WTC11 (cell line): Measurements from ENCODE around the gene QKI. TPM values are rescaled to one million over a fixed set of nuclear protein-coding genes. Genes with fewer than 3 reads are reported as not detected.

Source experiments
- ATAC-seq: fragments of 200-7000 bp; cut with Tn5 transposase; 2 replicates; pipeline ENCODE4 v1.10.0; 2021; ENCODE audit warnings: mild to moderate bottlenecking, moderate library complexity
- CTCF ChIA-PET: fragments of 300-600 bp; sonication (Branson Sonifier 250); formaldehyde crosslinking; loops from one replicate; lab custom pipeline; 2021; ENCODE audit warnings: antibody characterized with exemption; lab: Charles Lee
- POLR2A ChIA-PET: fragments of 350-600 bp; sonication (Branson Sonifier 250); formaldehyde crosslinking; loops from one replicate; lab custom pipeline; 2021; ENCODE audit warnings: antibody characterized with exemption; lab: Charles Lee
- DNase-seq: peaks from one replicate; pipeline ENCODE4 v3.0.0; 2021; ENCODE audit warnings: low spot score
- H3K27ac Mint-ChIP-seq: 2 replicates; pipeline ENCODE4 v1.8.0; 2021; ENCODE audit warnings: mixed read lengths
- H3K27me3 Mint-ChIP-seq: 2 replicates; pipeline ENCODE4 v1.8.0; 2021; ENCODE audit warnings: low read depth, mild to moderate bottlenecking, moderate library complexity, mixed read lengths
- H3K36me3 Mint-ChIP-seq: 2 replicates; pipeline ENCODE4 v1.8.0; 2021; ENCODE audit warnings: mixed read lengths
- H3K4me1 Mint-ChIP-seq: 2 replicates; pipeline ENCODE4 v1.8.0; 2022; ENCODE audit warnings: mixed read lengths
- H3K4me3 Mint-ChIP-seq: 2 replicates; pipeline ENCODE4 v1.8.0; 2021; ENCODE audit warnings: mild to moderate bottlenecking, moderate library complexity, mixed read lengths
- H3K9me3 Mint-ChIP-seq: 2 replicates; pipeline ENCODE4 v1.8.0; 2021; ENCODE audit warnings: mixed read lengths
- ATF1 ChIP-seq: sonication (generic); formaldehyde crosslinking; IDR thresholded peaks from 2 replicates; pipeline ENCODE4 v1.8.1; 2023; ENCODE audit warnings: mild to moderate bottlenecking, moderate library complexity, missing genetic modification reagents
- E2F4 ChIP-seq: sonication (generic); formaldehyde crosslinking; IDR thresholded peaks from 2 replicates; pipeline ENCODE4 v1.8.1; 2022; ENCODE audit warnings: low read depth, mild to moderate bottlenecking, moderate library complexity, missing genetic modification reagents, borderline replicate concordance
- E2F5 ChIP-seq: sonication (generic); formaldehyde crosslinking; IDR thresholded peaks from 2 replicates; pipeline ENCODE4 v1.8.1; 2022; ENCODE audit warnings: mild to moderate bottlenecking, moderate library complexity, missing genetic modification reagents
- FOXK1 ChIP-seq: sonication (generic); formaldehyde crosslinking; IDR thresholded peaks from 2 replicates; pipeline ENCODE4 v1.8.0; 2022; ENCODE audit warnings: mild to moderate bottlenecking, moderate library complexity, missing genetic modification reagents
- FOXP1 ChIP-seq: sonication (generic); formaldehyde crosslinking; IDR thresholded peaks from 2 replicates; pipeline ENCODE4 v1.8.0; 2022; ENCODE audit warnings: missing genetic modification reagents, mild to moderate bottlenecking, moderate library complexity, borderline replicate concordance
- FOXP4 ChIP-seq: sonication (generic); formaldehyde crosslinking; IDR thresholded peaks from 2 replicates; pipeline ENCODE4 v1.8.0; 2022; ENCODE audit warnings: mild to moderate bottlenecking, missing genetic modification reagents
- GRHL2 ChIP-seq: fragments of 250-450 bp; sonication (Bioruptor Pico); IDR thresholded peaks from 2 replicates; pipeline ENCODE4 v1.8.0; 2022; ENCODE audit warnings: mild to moderate bottlenecking, moderate library complexity; ENCODE audit not compliant: insufficient replicate concordance, severe bottlenecking
- HMGA2 ChIP-seq: fragments of 250-450 bp; sonication (Bioruptor Pico); IDR thresholded peaks from 2 replicates; pipeline ENCODE4 v1.4.0; 2021; ENCODE audit warnings: mild to moderate bottlenecking, moderate library complexity
- MYBL2 ChIP-seq: sonication (generic); formaldehyde crosslinking; IDR thresholded peaks from 2 replicates; pipeline ENCODE4 v1.8.1; 2023; ENCODE audit warnings: mild to moderate bottlenecking, moderate library complexity, missing genetic modification reagents
- NFATC4 ChIP-seq: fragments of 250-450 bp; sonication (Bioruptor Pico); IDR thresholded peaks from 2 replicates; pipeline ENCODE4 v1.9.0; 2021; ENCODE audit warnings: mild to moderate bottlenecking
- NR2C2 ChIP-seq: sonication (generic); formaldehyde crosslinking; IDR thresholded peaks from 2 replicates; pipeline ENCODE4 v1.8.0; 2022; ENCODE audit warnings: mild to moderate bottlenecking, missing genetic modification reagents
- OVOL2 ChIP-seq: fragments of 250-450 bp; sonication (Bioruptor Pico); IDR thresholded peaks from 2 replicates; pipeline ENCODE4 v1.9.0; 2021; ENCODE audit warnings: mild to moderate bottlenecking, borderline replicate concordance
- STAT6 ChIP-seq: sonication (generic); formaldehyde crosslinking; conservative IDR thresholded peaks from 2 replicates; pipeline ENCODE4 v1.8.1; 2023; ENCODE audit warnings: mild to moderate bottlenecking, low read depth, missing genetic modification reagents, moderate library complexity
- TCF7 ChIP-seq: sonication (generic); formaldehyde crosslinking; IDR thresholded peaks from 2 replicates; pipeline ENCODE4 v1.8.0; 2022; ENCODE audit warnings: mild to moderate bottlenecking, low read depth, missing genetic modification reagents, moderate library complexity
- TP53 ChIP-seq: sonication (generic); formaldehyde crosslinking; IDR thresholded peaks from 2 replicates; pipeline ENCODE4 v1.8.1; 2023; ENCODE audit warnings: mild to moderate bottlenecking, missing genetic modification reagents
- ZBTB21 ChIP-seq: sonication (generic); formaldehyde crosslinking; IDR thresholded peaks from 2 replicates; pipeline ENCODE4 v1.8.1; 2023; ENCODE audit warnings: mild to moderate bottlenecking, missing genetic modification reagents, borderline replicate concordance
- ZNF232 ChIP-seq: sonication (generic); formaldehyde crosslinking; IDR thresholded peaks from 2 replicates; pipeline ENCODE4 v1.8.0; 2022; ENCODE audit warnings: mild to moderate bottlenecking, missing genetic modification reagents
- ZNF423 ChIP-seq: fragments of 250-450 bp; sonication (Bioruptor Pico); IDR thresholded peaks from 2 replicates; pipeline ENCODE4 v2.1.2; 2022; ENCODE audit warnings: mild to moderate bottlenecking, moderate library complexity
- total RNA-seq: library from RNA; stranded (reverse); gene quantifications from 3 replicates; pipeline ENCODE4 v1.2.3, GENCODE V29; 2021
- TF ChIP-seq, protein P1 (sequence below): fragments of 250-450 bp; sonication (Bioruptor Pico); IDR thresholded peaks from 2 replicates; pipeline ENCODE4 v2.1.2; 2022; ENCODE audit warnings: mild to moderate bottlenecking, moderate library complexity
- TF ChIP-seq, protein P2 (sequence below): sonication (generic); formaldehyde crosslinking; IDR thresholded peaks from 2 replicates; pipeline ENCODE4 v1.8.0; 2023; ENCODE audit warnings: missing genetic modification reagents
- TF ChIP-seq, protein P3 (sequence below): sonication (generic); formaldehyde crosslinking; IDR thresholded peaks from 2 replicates; pipeline ENCODE4 v1.8.1; 2023; ENCODE audit warnings: mild to moderate bottlenecking, moderate library complexity, missing genetic modification reagents
- TF ChIP-seq, protein P4 (sequence below): sonication (generic); formaldehyde crosslinking; conservative IDR thresholded peaks from 2 replicates; pipeline ENCODE4 v1.8.1; 2022; ENCODE audit warnings: mild to moderate bottlenecking, missing genetic modification reagents
- TF ChIP-seq, protein P5 (sequence below): fragments of 250-450 bp; sonication (Bioruptor Pico); IDR thresholded peaks from 2 replicates; pipeline ENCODE4 v1.9.0; 2021; ENCODE audit warnings: moderate library complexity, mild to moderate bottlenecking, inconsistent platforms, borderline replicate concordance

QKI gene
- total RNA-seq, 1 experiment from 2014 or later = 145 TPM

DNA sequence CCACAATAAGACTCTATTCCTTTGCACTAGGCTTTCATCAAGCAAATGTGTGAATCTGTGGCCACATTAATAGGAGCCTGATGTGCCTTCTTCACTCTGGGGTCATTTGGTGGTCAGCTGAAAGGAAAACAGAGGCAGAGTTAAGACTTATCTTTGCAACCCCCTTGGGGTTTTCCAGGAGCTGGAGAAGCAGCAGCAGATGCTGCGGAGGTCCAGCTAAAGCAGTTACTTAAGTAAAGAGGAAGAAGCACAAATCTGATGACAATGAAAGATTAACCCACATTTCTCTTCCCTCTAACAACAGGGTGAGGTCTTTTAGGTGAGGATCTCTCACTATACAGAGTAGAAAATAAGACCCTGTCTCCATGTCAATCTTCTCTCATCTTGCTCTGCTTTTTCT is 45.4 kb upstream of the QKI start (continued):
- TF ChIP-seq, protein P1, sequence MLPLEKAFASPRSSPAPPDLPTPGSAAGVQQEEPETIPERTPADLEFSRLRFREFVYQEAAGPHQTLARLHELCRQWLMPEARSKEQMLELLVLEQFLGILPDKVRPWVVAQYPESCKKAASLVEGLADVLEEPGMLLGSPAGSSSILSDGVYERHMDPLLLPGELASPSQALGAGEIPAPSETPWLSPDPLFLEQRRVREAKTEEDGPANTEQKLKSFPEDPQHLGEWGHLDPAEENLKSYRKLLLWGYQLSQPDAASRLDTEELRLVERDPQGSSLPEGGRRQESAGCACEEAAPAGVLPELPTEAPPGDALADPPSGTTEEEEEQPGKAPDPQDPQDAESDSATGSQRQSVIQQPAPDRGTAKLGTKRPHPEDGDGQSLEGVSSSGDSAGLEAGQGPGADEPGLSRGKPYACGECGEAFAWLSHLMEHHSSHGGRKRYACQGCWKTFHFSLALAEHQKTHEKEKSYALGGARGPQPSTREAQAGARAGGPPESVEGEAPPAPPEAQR (CRISPR knock-in tag) = no peak
- TF ChIP-seq ZBTB21 = no peak
- no peak for TF ChIP-seq ZNF232
- TF ChIP-seq, protein P2, sequence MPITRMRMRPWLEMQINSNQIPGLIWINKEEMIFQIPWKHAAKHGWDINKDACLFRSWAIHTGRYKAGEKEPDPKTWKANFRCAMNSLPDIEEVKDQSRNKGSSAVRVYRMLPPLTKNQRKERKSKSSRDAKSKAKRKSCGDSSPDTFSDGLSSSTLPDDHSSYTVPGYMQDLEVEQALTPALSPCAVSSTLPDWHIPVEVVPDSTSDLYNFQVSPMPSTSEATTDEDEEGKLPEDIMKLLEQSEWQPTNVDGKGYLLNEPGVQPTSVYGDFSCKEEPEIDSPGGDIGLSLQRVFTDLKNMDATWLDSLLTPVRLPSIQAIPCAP = no peak
- no peak for TF ChIP-seq E2F5 (CRISPR knock-in tag)
- TF ChIP-seq OVOL2 (CRISPR knock-in tag) = no peak
- no peak for TF ChIP-seq NR2C2 (CRISPR knock-in tag)
- TF ChIP-seq HMGA2 (CRISPR knock-in tag) = no peak
- TF ChIP-seq NFATC4 (CRISPR knock-in tag) = no peak
- TF ChIP-seq ATF1 (CRISPR knock-in tag) = no peak
- no peak for TF ChIP-seq TP53 (CRISPR knock-in tag)
- no peak for TF ChIP-seq TCF7 (CRISPR knock-in tag)

GRCh38 chr6:163369628-163370365 is 44.7 kb upstream of the QKI start:
- H3K27ac Mint-ChIP-seq = no peak overlapping the region
- TF ChIP-seq STAT6 (no peak), E2F4 (CRISPR knock-in tag) (no peak), NR2C2 (CRISPR knock-in tag) (no peak), E2F5 (CRISPR knock-in tag) (no peak), ZNF423 (CRISPR knock-in tag) (no peak), FOXP1 (CRISPR knock-in tag) (no peak), GRHL2 (CRISPR knock-in tag) (no peak), FOXK1 (CRISPR knock-in tag) (no peak), FOXP4 (CRISPR knock-in tag) (no peak), MYBL2 (CRISPR knock-in tag) (no peak), TCF7 (CRISPR knock-in tag) (no peak)
- TF ChIP-seq, protein P3, sequence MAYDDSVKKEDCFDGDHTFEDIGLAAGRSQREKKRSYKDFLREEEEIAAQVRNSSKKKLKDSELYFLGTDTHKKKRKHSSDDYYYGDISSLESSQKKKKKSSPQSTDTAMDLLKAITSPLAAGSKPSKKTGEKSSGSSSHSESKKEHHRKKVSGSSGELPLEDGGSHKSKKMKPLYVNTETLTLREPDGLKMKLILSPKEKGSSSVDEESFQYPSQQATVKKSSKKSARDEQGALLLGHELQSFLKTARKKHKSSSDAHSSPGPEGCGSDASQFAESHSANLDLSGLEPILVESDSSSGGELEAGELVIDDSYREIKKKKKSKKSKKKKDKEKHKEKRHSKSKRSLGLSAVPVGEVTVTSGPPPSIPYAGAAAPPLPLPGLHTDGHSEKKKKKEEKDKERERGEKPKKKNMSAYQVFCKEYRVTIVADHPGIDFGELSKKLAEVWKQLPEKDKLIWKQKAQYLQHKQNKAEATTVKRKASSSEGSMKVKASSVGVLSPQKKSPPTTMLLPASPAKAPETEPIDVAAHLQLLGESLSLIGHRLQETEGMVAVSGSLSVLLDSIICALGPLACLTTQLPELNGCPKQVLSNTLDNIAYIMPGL = no peak
- TF ChIP-seq, protein P4, sequence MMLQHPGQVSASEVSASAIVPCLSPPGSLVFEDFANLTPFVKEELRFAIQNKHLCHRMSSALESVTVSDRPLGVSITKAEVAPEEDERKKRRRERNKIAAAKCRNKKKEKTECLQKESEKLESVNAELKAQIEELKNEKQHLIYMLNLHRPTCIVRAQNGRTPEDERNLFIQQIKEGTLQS (CRISPR knock-in tag) = no peak
- TF ChIP-seq, protein P5, sequence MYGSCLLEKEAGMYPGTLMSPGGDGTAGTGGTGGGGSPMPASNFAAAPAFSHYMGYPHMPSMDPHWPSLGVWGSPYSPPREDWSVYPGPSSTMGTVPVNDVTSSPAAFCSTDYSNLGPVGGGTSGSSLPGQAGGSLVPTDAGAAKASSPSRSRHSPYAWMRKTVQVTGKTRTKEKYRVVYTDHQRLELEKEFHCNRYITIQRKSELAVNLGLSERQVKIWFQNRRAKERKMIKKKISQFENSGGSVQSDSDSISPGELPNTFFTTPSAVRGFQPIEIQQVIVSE = no peak

More at GRCh38 chr6:163369628-163370365, 44.7 kb upstream of the QKI start:
- ChIA-PET POLR2A (no interaction called here), CTCF (no interaction called here)
- no peak for ATAC-seq
- Mint-ChIP-seq H3K36me3 (no peaks in the 10 kb centered on the region), H3K27me3 (no peaks in the 10 kb centered on the region), H3K4me1 (peaks cover 11% of the 10 kb centered on the region), H3K4me3 (no peak overlapping the region), H3K9me3 (no peaks in the 10 kb centered on the region)
- DNase-seq = no peak
